K562 (cell line): ENCODE data around the gene GRAMD4. TPM values are rescaled to one million over a fixed set of nuclear protein-coding genes. Genes with fewer than 3 reads are reported as not detected.

Experiments used
- ATAC-seq: fragments of 200-7000 bp; cut with Tn5 transposase; 3 replicates; pipeline ENCODE4 v1.9.1; 2020; ENCODE audit warnings: moderate library complexity
- BruUV-seq: library from RNA; stranded (reverse); fragments of 400-500 nt; replicated peaks from 2 replicates; lab custom pipeline; 2021; lab: Mats Ljungman, UMichigan
- CTCF ChIA-PET: fragments of 300-600 bp; formaldehyde crosslinking; extraction: SDS; loops from one replicate; lab custom pipeline; 2021; ENCODE audit warnings: low intra/inter-chr PET ratio; lab: Yijun Ruan, JAX
- POLR2A ChIA-PET: fragments of 300-600, 350-650 bp; sonication (Branson Sonifier 250); formaldehyde crosslinking; extraction: SDS; loops from one replicate; lab custom pipeline; 2021; ENCODE audit warnings: antibody characterized with exemption, inconsistent platforms; lab: Yijun Ruan, JAX
- DNase-seq, 4 experiments: peaks; one replicate each; pipeline versions ENCODE4 v3.0.0 to v3.0.0-alpha.2; 2011 to 2018; ENCODE audit warnings: low spot score in 3 of 4, mixed read lengths in 3 of 4; ENCODE audit errors: extremely low read depth in 1 of 4
- FAIRE-seq: peaks from 2 replicates; lab custom pipeline; 2011; peaks lifted over from hg19 to GRCh38; lab: Jason Lieb, UNC
- H2AFZ ChIP-seq: 2 replicates; pipeline ENCODE4 v1.6.0; 2011; ENCODE audit warnings: low read depth, low read length, control low read depth, inconsistent platforms
- H3K27ac ChIP-seq: fragments of 200-600 bp; 3 replicates; pipeline ENCODE4 v1.8.0; 2011; ENCODE audit warnings: low read depth, mild to moderate bottlenecking, control low read depth, inconsistent platforms, low read length, moderate library complexity, mixed read lengths; ENCODE audit errors: extremely low read depth
- H3K27me3 ChIP-seq, 2 experiments: fragments of 300-600 bp in 1 of 2; 2 replicates in 1 of 2; 3 replicates in 1 of 2; pipeline versions ENCODE4 v1.6.0 to v1.8.0; 2011; ENCODE audit warnings: inconsistent platforms in 2 of 2, low read length in 2 of 2, mild to moderate bottlenecking in 1 of 2, mixed read lengths in 1 of 2, moderate library complexity in 1 of 2; ENCODE audit not compliant: control insufficient read depth in 2 of 2, insufficient read depth in 2 of 2
- H3K36me3 ChIP-seq: fragments of 300-600 bp; 3 replicates; pipeline ENCODE4 v1.8.0; 2011; ENCODE audit warnings: mild to moderate bottlenecking, low read length, inconsistent platforms; ENCODE audit not compliant: control insufficient read depth, insufficient read depth
- H3K4me1 ChIP-seq, 2 experiments: fragments of 200-600 bp in 1 of 2; replicated peaks in 1 of 2; 2 replicates in 1 of 2; 3 replicates in 1 of 2; pipeline versions ENCODE4 v1.5.1 to v1.8.0; 2011; ENCODE audit warnings: inconsistent platforms in 2 of 2, low read length in 2 of 2, mild to moderate bottlenecking in 1 of 2, mixed read lengths in 1 of 2, moderate library complexity in 1 of 2; ENCODE audit not compliant: control insufficient read depth in 2 of 2, insufficient read depth in 2 of 2
- H3K4me2 ChIP-seq: 2 replicates; pipeline ENCODE4 v1.6.1; 2011; ENCODE audit warnings: low read length, control low read depth, inconsistent platforms, mixed read lengths; ENCODE audit not compliant: insufficient read depth
- H3K4me3 ChIP-seq: fragments of 200-600 bp; sonication (generic), shearing (Covaris generic); 2 replicates; pipeline ENCODE4 v1.5.1; 2016; ENCODE audit warnings: control low read depth, inconsistent platforms
- H3K79me2 ChIP-seq: fragments of 200-600 bp; 3 replicates; pipeline ENCODE4 v1.8.0; 2011; ENCODE audit warnings: low read length, inconsistent platforms; ENCODE audit not compliant: control insufficient read depth, insufficient read depth
- H3K9ac ChIP-seq, 2 experiments: 2 replicates each; pipeline versions ENCODE4 v1.6.0 to v1.6.1; 2011; ENCODE audit warnings: low read depth in 2 of 2, low read length in 2 of 2, control low read depth in 1 of 2, inconsistent platforms in 1 of 2, mild to moderate bottlenecking in 1 of 2, mixed read lengths in 1 of 2; ENCODE audit not compliant: insufficient read depth in 1 of 2
- H3K9me1 ChIP-seq: one replicate; pipeline ENCODE4 v1.6.0; 2011; ENCODE audit warnings: inconsistent platforms, mild to moderate bottlenecking, low read length, moderate library complexity; ENCODE audit not compliant: control insufficient read depth, insufficient read depth
- H3K9me3 ChIP-seq: replicated peaks from 2 replicates; pipeline ENCODE4 v1.5.1; 2011; ENCODE audit warnings: low read depth, low read length, inconsistent platforms; ENCODE audit not compliant: control insufficient read depth, insufficient read depth
- H4K20me1 ChIP-seq: replicated peaks from 2 replicates; pipeline ENCODE4 v1.6.1; 2011; ENCODE audit warnings: low read length, inconsistent platforms, mixed read lengths; ENCODE audit not compliant: control insufficient read depth, insufficient read depth
- ADNP ChIP-seq: fragments of 200-800 bp; sonication (Bioruptor generic); IDR thresholded peaks from 2 replicates; pipeline ENCODE4 v1.6.1; 2016; ENCODE audit warnings: missing genetic modification characterization, missing compliant biosample characterization
- ATF2 ChIP-seq: sonication (generic); formaldehyde crosslinking; IDR thresholded peaks from 2 replicates; pipeline ENCODE4 v1.8.1; 2022; ENCODE audit warnings: missing genetic modification reagents
- CBX2 ChIP-seq: fragments of 200-600 bp; sonication (generic); IDR thresholded peaks from one replicate; pipeline ENCODE4 v1.6.1; 2012; ENCODE audit warnings: mild to moderate bottlenecking, low read length, inconsistent platforms; ENCODE audit not compliant: insufficient read depth, poor library complexity, severe bottlenecking
- DDX20 ChIP-seq: fragments of 450-650 bp; IDR thresholded peaks from 2 replicates; pipeline ENCODE4 v1.6.1; 2016; ENCODE audit warnings: missing genetic modification characterization, low read depth, mild to moderate bottlenecking, missing compliant biosample characterization, moderate library complexity
- JUNB ChIP-seq: fragments of 450-650 bp; formaldehyde crosslinking; conservative IDR thresholded peaks from 2 replicates; pipeline ENCODE4 v1.4.0; 2020; ENCODE audit warnings: mild to moderate bottlenecking
- KLF1 ChIP-seq: fragments of 450-650 bp; IDR thresholded peaks from 2 replicates; pipeline ENCODE4 v1.6.1; 2016; ENCODE audit warnings: missing genetic modification characterization, missing compliant biosample characterization
- NCOA1 ChIP-seq: fragments of 450-650 bp; IDR thresholded peaks from 2 replicates; pipeline ENCODE4 v1.6.1; 2016; ENCODE audit warnings: low read depth
- NCOA2 ChIP-seq, 2 experiments: fragments of 450-650 bp; IDR thresholded peaks; 2 replicates each; pipeline ENCODE4 v1.6.1; 2018; ENCODE audit warnings: mild to moderate bottlenecking in 2 of 2, moderate library complexity in 1 of 2; ENCODE audit not compliant: partially characterized antibody in 2 of 2
- RCOR1 ChIP-seq, 2 experiments: IDR thresholded peaks; 2 replicates each; pipeline ENCODE4 v1.6.1; 2012; ENCODE audit warnings: low read depth in 2 of 2, low read length in 2 of 2, borderline replicate concordance in 1 of 2, improper control_type of control experiment in 1 of 2
- TEAD2 ChIP-seq: fragments of 450-650 bp; IDR thresholded peaks from 2 replicates; pipeline ENCODE4 v1.6.1; 2016; ENCODE audit warnings: missing genetic modification characterization, control low read depth, missing compliant biosample characterization
- VEZF1 ChIP-seq: fragments of 200-800 bp; sonication (Bioruptor generic); IDR thresholded peaks from 2 replicates; pipeline ENCODE4 v1.6.1; 2017; ENCODE audit warnings: missing genetic modification characterization, missing compliant biosample characterization
- ZNF398 ChIP-seq: fragments of 250-450 bp; sonication (Bioruptor Pico); IDR thresholded peaks from 2 replicates; pipeline ENCODE4 v1.8.0; 2021; ENCODE audit warnings: moderate library complexity, mild to moderate bottlenecking, inconsistent platforms
- ZNF449 ChIP-seq: fragments of 250-450 bp; sonication (Bioruptor Pico); IDR thresholded peaks from 2 replicates; pipeline ENCODE4 v1.8.0; 2022; ENCODE audit warnings: moderate library complexity, mild to moderate bottlenecking, inconsistent platforms
- ZNF561 ChIP-seq: fragments of 450-650 bp; formaldehyde crosslinking; conservative IDR thresholded peaks from 2 replicates; pipeline ENCODE4 v1.4.0; 2020; ENCODE audit warnings: mild to moderate bottlenecking, moderate library complexity
- WGBS: fragments of 100-300 bp; shearing (Covaris generic); methylation state at CpG from one replicate; pipeline ENCODE4 v1.1.6; 2016; ENCODE audit warnings: low coverage, mixed read lengths; ENCODE audit not compliant: insufficient coverage; ENCODE audit errors: missing lambda C conversion rate; 5-methylcytosine and 5-hydroxymethylcytosine counted together
- in situ Hi-C: fragments of 300-500 bp; cut with MboI; formaldehyde crosslinking; loops from 4 replicates; pipeline ENCODE4 v1.15.0; 2018; ENCODE audit warnings: inconsistent platforms, mixed read lengths
- intact Hi-C: fragments of 100-400 bp; cut with micrococcal nuclease; formaldehyde crosslinking; loops from 2 replicates; pipeline ENCODE4 v1.14.2; 2022
- polyA plus RNA-seq, 8 experiments: library from polyadenylated mRNA; depleted of rRNA in 4 of 8; stranded (reverse) in 5 of 8; unstranded in 3 of 8; fragments of >200 nt; fragmentation: Nextera tagmentation in 2 of 8; fragmentation: Illumina TruSeq in 1 of 8; extraction: Ambion mirVana in 2 of 8; extraction: Trizol in 1 of 8; gene quantifications; 2 replicates each; pipeline versions ENCODE4 v1.2.1 to v1.2.3, GENCODE V29; 2011 to 2014; ENCODE audit warnings: inconsistent platforms in 1 of 8, missing spikeins in 1 of 8
- total RNA-seq, 7 experiments: library from RNA; depleted of rRNA in 6 of 7; stranded (reverse); fragments of >200 nt in 6 of 7; fragmentation: Illumina TruSeq in 2 of 7; extraction: Trizol in 2 of 7; gene quantifications; 2 replicates each; pipeline versions ENCODE4 v1.2.1 to v1.2.3, GENCODE V29; 2011 to 2021; ENCODE audit warnings: low replicate concordance in 1 of 7

GRAMD4 gene
- total and polyA plus RNA-seq, 9 of the 15 experiments (the other 6 are each of a cell fraction or from before 2014, with no cell fraction given), result 0.18 to 44.8 (median 18.6) TPM

- BruUV-seq, result no TSS peak
Observed at GRCh38 chr22:46609724-46610201, 10.4 kb upstream of the GRAMD4 start.

More at GRCh38 chr22:46609724-46610201, 10.4 kb upstream of the GRAMD4 start:
- CTCF ChIA-PET, result no interaction called here
- intact Hi-C loops, result no loop called here
- DNase-seq, result no peak
- no peak overlapping the region for H2AFZ ChIP-seq
- H3K4me1 ChIP-seq, result peaks cover 4 to 48% of the 10 kb centered on the region in 2 experiments; a peak in 3 of 5 replicates
- no peak overlapping the region for H3K4me2 ChIP-seq
- 77% methylated on average over 10 of the region's 14 CpGs for WGBS
- peak overlapping the region in 1 of 2 experiments; percentile 80; a peak in 2 of 4 replicates for H3K9ac ChIP-seq
- H3K27me3 ChIP-seq, result no peaks in the 10 kb centered on the region
- ATAC-seq, result no peak
- peaks cover 85% of the 10 kb centered on the region for H3K79me2 ChIP-seq
- no peak overlapping the region for H3K4me3 ChIP-seq
- POLR2A ChIA-PET, result interaction anchor here (0.7 kb wide), 1 partner anchor 24 kb away, joined by 3 read pairs; no protein-coding TSS in a partner anchor
- no peaks in the 10 kb centered on the region for H3K9me1 ChIP-seq
- no peak for FAIRE-seq
- H3K36me3 ChIP-seq, result peaks cover 2% of the 10 kb centered on the region; the same call in 1 of the 3 replicates
- H3K9me3 ChIP-seq, result peaks cover 1% of the 10 kb centered on the region; the same call in 1 of the 2 replicates
- no peaks in the 10 kb centered on the region for H4K20me1 ChIP-seq
- no peak for TF ChIP-seq NCOA1
- no peak for TF ChIP-seq ZNF398 (CRISPR knock-in tag)
- TF ChIP-seq NCOA2 (IDR thresholded peaks at IDR 0.05; ENCODE audit: partially characterized antibody in 2 of 2), result no peak
- TF ChIP-seq TEAD2 (tag), result no peak
- TF ChIP-seq ATF2 (CRISPR knock-in tag), result no peak
- no peak for TF ChIP-seq CBX2
- TF ChIP-seq ADNP, result no peak
- no peak for TF ChIP-seq KLF1 (tag)
- TF ChIP-seq ZNF449 (CRISPR knock-in tag), result no peak
- no peak for TF ChIP-seq VEZF1
- TF ChIP-seq DDX20 (tag), result no peak
- no peak for TF ChIP-seq RCOR1 (IDR thresholded peaks at IDR 0.05; ENCODE audit: borderline replicate concordance in 1 of 2, low read depth in 2 of 2, low read length in 2 of 2)
- no peak for TF ChIP-seq ZNF561
- no peak for TF ChIP-seq JUNB (CRISPR knock-in tag)
- 0 out of 3 replicates have a peak overlapping the region, but pooled peaks have one; percentile 11 for H3K27ac ChIP-seq
- in situ Hi-C loops, result no loop called here
